NT2/D1 (cell line): ENCODE data around the gene FIGNL2.

Source experiments
- DNase-seq: peaks from one replicate; pipeline ENCODE4 v3.0.0-alpha.2; 2011; ENCODE audit warnings: low read depth, low spot score
- H3K27me3 ChIP-seq: 2 replicates; pipeline ENCODE4 v1.6.0; 2011; ENCODE audit warnings: mild to moderate bottlenecking; ENCODE audit not compliant: insufficient read length, insufficient read depth
- H3K36me3 ChIP-seq: 2 replicates; pipeline ENCODE4 v1.6.1; 2011; ENCODE audit warnings: mild to moderate bottlenecking, low read length, mixed read lengths; ENCODE audit not compliant: insufficient read depth, insufficient read length
- H3K4me1 ChIP-seq: 2 replicates; pipeline ENCODE4 v1.5.1; 2011; ENCODE audit not compliant: insufficient read depth, insufficient read length
- H3K4me3 ChIP-seq: 2 replicates; pipeline ENCODE4 v1.5.1; 2011; ENCODE audit warnings: low read depth; ENCODE audit not compliant: insufficient read length
- H3K9ac ChIP-seq: 2 replicates; pipeline ENCODE4 v1.6.0; 2011; ENCODE audit warnings: low read depth; ENCODE audit not compliant: insufficient read length
- H3K9me3 ChIP-seq: 2 replicates; pipeline ENCODE4 v1.5.1; 2011; ENCODE audit warnings: mild to moderate bottlenecking, low read length; ENCODE audit not compliant: insufficient read depth
- SUZ12 ChIP-seq: IDR thresholded peaks from 2 replicates; pipeline ENCODE4 v1.6.1; 2011; ENCODE audit not compliant: insufficient read length, insufficient read depth; ENCODE audit errors: extremely low read depth
- YY1 ChIP-seq: IDR thresholded peaks from 2 replicates; pipeline ENCODE4 v1.6.1; 2011; ENCODE audit not compliant: insufficient read length, insufficient read depth
- ZNF274 ChIP-seq: IDR thresholded peaks from 2 replicates; pipeline ENCODE4 v1.6.1; 2011; ENCODE audit warnings: mild to moderate bottlenecking, low read depth, low read length

Gene FIGNL2

DNA sequence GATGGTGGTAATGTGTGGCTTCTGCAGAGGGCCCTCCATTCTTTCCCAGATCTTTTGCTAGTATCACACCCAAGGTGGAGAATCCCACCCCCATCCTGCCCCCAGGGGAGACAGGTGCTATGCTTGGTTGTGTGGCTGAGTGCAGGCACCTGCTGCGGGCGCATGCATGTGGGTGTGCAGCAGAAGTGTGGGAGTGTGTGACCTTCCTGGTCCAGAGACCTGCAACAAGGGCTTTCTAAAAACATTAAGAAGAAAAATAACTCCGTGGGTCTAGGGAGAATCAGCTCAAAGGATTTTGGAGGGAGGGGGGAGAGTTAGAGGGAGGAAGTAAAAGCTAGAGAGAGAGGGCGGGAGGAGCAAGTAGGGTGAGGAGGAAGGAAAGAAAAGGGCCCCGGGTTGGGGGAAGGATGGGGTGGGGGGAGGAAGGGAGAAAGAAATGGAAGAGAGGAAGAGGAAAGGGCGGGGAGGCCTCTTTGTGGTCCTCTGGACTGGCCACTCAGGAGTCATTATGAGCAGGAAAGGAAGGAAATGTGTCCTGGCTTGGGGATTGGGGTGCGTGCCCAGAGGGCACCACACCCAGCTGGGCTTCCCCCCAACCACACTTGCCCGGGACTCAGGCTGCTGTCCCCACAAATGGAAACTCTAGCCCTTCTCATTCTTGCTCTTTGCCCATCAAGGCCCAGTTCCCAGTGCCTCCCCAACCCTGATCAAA lies 3.1 kb upstream of the FIGNL2 start:
- Histone ChIP-seq H3K27me3 (no peaks in the 10 kb centered on the region), H3K9me3 (no peaks in the 10 kb centered on the region), H3K4me3 (no peak overlapping the region), H3K4me1 (peaks cover 22% of the 10 kb centered on the region), H3K9ac (no peak overlapping the region), H3K36me3 (peaks cover 6% of the 10 kb centered on the region)
- TF ChIP-seq SUZ12 (no peak), ZNF274 (no peak), YY1 (no peak)
- DNase-seq: no peak

DNA sequence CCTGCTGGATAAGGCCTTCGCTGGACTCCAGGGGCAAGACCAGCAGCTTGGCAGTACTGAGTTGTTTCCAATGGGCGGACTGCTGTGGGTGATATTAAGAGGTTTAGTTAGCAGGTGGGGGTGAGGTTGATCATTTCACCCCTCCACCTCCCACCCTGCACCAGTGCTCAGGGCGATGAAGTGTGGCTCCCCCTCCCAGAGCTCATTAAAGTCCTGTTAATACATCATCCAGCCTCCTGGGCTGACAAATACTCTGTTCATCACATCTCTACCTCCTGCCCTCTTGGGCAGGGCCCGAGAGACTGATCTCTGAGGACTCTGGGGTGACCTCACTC lies 2.4 kb upstream of the FIGNL2 start:
- H3K9me3 ChIP-seq: no peaks in the 10 kb centered on the region
- H3K27me3 ChIP-seq: no peaks in the 10 kb centered on the region
- H3K4me1 ChIP-seq: peaks cover 28% of the 10 kb centered on the region

DNA sequence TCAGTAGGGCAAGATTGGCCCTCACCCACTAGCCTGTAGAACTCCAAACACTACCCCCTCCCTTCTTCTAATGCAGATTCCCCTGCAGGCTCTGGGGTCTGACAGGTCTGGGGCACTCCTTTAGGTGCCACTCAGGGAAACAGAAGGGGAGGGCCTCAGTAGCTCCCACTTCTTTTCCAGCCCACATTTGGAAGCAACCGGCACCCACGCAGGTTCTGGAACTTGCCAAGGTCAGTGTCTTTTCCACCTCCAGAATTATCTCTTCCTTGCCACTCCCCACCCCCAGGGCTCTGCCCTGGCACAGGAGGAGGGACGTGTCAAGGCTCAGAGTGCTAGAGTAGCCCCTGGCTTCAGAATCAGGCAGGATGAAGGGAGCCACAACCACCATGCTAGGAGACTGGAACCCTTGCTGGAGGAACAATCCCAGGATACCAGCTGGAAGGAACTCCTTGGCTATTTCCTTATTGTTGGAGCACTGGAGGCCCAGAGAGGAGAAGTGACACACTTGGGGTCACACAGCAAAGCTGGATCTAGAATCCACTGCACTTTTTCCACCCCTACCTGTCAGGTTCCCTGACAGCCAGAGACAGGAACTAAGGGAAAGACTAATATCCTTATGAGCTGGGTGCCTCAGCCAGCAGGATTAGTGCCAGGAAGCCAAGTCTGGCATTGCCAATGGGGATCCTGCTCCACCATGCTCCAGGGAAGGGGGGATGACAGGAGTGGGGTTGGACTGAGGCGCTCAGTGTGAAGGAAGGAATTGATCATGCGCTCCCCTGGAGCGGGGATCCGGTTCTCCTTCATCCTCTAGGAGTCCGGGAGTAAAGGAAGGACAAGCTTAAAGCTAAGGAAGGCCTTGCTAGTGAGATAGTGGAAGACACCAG lies 1.8 kb upstream of the FIGNL2 start:
- Histone ChIP-seq H3K27me3 (no peaks in the 10 kb centered on the region), H3K4me3 (peak overlapping the region; percentile 65), H3K9me3 (no peaks in the 10 kb centered on the region), H3K36me3 (peaks cover 11% of the 10 kb centered on the region), H3K9ac (peak overlapping the region; percentile 85), H3K4me1 (peaks cover 34% of the 10 kb centered on the region)
- TF ChIP-seq YY1: no peak
- TF ChIP-seq SUZ12: no peak
- no peak for TF ChIP-seq ZNF274
- no peak for DNase-seq

More for the DNA sequence above, 2.4 kb upstream of the FIGNL2 start:
- Histone ChIP-seq H3K36me3 (peaks cover 8% of the 10 kb centered on the region), H3K4me3 (no peak overlapping the region), H3K9ac (no peak overlapping the region)
- DNase-seq: no peak
- TF ChIP-seq YY1: no peak
- TF ChIP-seq ZNF274: no peak
- TF ChIP-seq SUZ12: no peak

DNA sequence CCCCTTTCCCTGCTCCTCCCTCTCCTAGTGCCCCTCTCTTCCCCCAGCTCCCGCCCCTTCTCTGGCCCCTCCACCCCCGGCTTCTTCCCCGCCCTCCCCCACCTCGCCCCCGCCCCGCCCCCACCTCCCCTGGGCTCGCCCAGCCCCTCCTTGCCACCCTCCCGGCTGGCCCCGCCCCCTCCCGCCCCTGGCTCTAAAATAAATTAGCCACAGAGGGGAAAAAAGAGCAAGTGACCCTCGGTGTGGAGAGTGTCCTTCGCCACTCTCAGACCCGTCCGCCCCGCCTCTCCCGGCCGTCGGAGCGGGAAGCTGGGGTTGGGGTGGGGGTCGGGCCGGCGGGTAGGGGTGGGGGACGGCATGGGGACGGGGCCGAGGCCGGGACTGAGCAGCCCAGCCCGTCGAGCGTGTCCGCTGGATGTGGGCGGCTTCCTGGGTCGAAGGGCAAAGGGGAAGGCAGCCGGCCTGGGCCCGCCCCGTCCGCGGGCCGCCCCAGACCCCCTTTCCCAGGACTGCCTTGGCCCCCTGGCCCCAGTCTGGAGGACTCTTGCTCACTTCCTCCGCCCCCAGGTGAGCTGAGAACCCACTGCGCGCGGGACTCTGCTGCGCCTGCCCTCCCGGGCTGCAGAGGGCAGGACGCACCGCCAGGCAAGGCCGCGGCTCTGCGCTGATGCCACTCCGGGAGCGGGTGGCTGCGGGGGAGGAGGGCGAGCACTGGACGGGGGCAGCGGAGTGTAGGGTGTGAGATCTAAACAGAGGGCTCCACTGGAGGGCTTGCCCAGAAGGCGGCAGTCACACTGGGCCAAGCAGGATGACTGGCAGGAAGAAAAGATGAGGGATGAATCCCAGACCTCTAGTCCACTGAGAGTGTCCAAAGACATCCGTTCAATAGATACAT lies 570 bp upstream of the FIGNL2 start:
- TF ChIP-seq SUZ12 (no peak), ZNF274 (no peak), YY1 (no peak)
- Histone ChIP-seq H3K4me3 (peak overlapping the region; percentile 65), H3K4me1 (peaks cover 40% of the 10 kb centered on the region), H3K27me3 (no peaks in the 10 kb centered on the region), H3K9ac (peak overlapping the region; percentile 85), H3K36me3 (peaks cover 21% of the 10 kb centered on the region), H3K9me3 (no peaks in the 10 kb centered on the region)
- no peak for DNase-seq

DNA sequence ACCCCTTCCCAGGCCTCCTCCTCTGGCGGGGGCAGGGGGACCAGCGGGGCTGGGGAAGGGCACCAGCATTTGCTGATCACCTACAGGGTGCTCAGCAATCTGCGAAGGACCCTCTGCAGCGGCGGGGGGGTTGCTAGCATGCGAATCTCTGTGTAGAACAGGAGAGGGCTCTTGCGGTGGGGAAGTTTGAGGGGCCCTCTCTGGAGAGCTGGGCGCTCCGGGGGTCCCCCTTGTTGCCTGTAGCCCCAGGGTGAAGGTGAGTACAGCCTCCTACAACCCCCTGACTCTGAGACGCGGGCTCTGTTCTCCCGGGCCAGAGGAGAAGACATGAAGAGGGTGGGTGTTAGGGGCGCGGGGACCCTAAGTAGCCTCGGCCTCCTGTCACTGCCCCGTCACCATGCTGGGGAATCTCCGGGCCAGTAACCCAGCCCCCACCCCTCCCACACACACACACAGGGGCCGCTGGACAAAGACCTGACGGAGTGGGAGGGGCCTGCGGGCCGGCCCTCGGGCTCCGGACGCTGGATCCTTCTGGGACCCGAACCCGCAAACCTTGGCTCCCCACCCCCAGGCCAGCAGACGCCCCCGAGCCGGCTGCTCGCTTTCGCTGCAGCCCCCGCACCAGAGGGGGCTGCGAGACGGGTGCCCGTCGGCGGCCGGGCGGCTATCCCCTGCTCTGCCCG lies 734 bp downstream of the FIGNL2 start:
- TF ChIP-seq YY1 (no peak), ZNF274 (no peak), SUZ12 (no peak)
- peaks cover 21% of the 10 kb centered on the region for H3K36me3 ChIP-seq
- H3K9ac ChIP-seq: peak overlapping the region; percentile 89
- peaks cover 41% of the 10 kb centered on the region for H3K4me1 ChIP-seq
- DNase-seq: no peak
- H3K27me3 ChIP-seq: no peaks in the 10 kb centered on the region
- H3K4me3 ChIP-seq: peak overlapping the region; percentile 84
- no peaks in the 10 kb centered on the region for H3K9me3 ChIP-seq

DNA sequence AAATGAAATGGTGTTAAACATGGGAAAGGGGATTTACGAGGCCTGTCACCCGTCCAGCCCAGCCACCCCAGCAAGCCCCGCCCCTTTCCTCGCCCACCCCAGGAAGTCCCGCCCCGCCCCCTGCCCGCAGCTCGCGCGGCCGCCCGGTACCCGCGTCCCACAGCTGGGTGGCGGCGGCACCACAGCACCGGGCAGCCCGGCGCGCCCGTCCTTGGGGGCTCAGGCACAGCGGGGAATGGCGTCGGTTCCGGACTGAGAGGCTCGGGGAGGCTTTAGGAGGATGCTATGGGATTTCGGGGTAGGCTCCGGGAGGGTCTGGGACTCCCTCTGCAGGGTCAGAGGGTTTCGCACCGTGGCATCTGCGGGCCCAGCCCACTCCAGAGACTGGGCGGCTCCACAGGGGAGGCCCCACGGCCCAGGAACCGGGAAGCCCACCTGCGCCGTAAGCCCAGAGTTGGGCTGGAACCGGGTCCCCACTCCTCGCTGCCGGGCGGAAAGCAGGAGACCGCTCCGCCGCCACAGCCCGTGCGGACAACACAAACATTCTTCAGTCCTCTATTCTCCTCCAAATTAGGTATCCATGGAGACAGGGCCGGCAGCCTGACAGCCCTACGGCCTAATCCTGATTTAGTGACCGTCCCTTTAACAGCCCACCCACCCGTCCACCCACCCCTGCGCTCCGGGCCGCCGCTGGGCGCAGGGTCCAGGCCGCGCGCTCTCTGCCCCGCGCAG lies 1.4 kb downstream of the FIGNL2 start:
- peaks cover 42% of the 10 kb centered on the region for H3K4me1 ChIP-seq
- H3K4me3 ChIP-seq: peak overlapping the region; percentile 84
- H3K27me3 ChIP-seq: no peaks in the 10 kb centered on the region
- H3K9me3 ChIP-seq: no peaks in the 10 kb centered on the region
- H3K9ac ChIP-seq: peak overlapping the region; percentile 89
- no peak for TF ChIP-seq ZNF274
- TF ChIP-seq SUZ12: no peak
- no peak for TF ChIP-seq YY1
- DNase-seq: no peak
- peaks cover 21% of the 10 kb centered on the region for H3K36me3 ChIP-seq
